Ishikawa (cell line): ENCODE data around the gene STYX.

ENCODE experiments used
- CEBPB ChIP-seq: IDR thresholded peaks from 2 replicates; pipeline ENCODE4 v1.6.1; 2012
- CREB1 ChIP-seq: IDR thresholded peaks from 2 replicates; pipeline ENCODE4 v1.6.1; 2012; ENCODE audit warnings: low read depth
- EGR1 ChIP-seq: IDR thresholded peaks from 2 replicates; pipeline ENCODE4 v1.6.1; 2012
- EP300 ChIP-seq: IDR thresholded peaks from 2 replicates; pipeline ENCODE4 v1.6.1; 2012; ENCODE audit warnings: borderline replicate concordance
- FOXM1 ChIP-seq: IDR thresholded peaks from 2 replicates; pipeline ENCODE4 v1.6.1; 2012; ENCODE audit warnings: low read depth, borderline replicate concordance
- NFIC ChIP-seq: IDR thresholded peaks from 2 replicates; pipeline ENCODE4 v1.6.1; 2012
- RAD21 ChIP-seq: IDR thresholded peaks from 2 replicates; pipeline ENCODE4 v1.6.1; 2012; ENCODE audit warnings: low read depth
- TCF12 ChIP-seq: IDR thresholded peaks from 2 replicates; pipeline ENCODE4 v1.6.1; 2012; ENCODE audit warnings: low read depth
- TEAD4 ChIP-seq: IDR thresholded peaks from 2 replicates; pipeline ENCODE4 v1.6.1; 2012
- YY1 ChIP-seq: IDR thresholded peaks from 2 replicates; pipeline ENCODE4 v1.6.1; 2012; ENCODE audit warnings: low read depth
- ZBTB7A ChIP-seq: IDR thresholded peaks from 2 replicates; pipeline ENCODE4 v1.6.1; 2012; ENCODE audit warnings: low read depth
- TF ChIP-seq, protein P1 (sequence below): IDR thresholded peaks from 2 replicates; pipeline ENCODE4 v1.6.1; 2012
- TF ChIP-seq, protein P2 (sequence below): IDR thresholded peaks from 2 replicates; pipeline ENCODE4 v1.6.1; 2012; ENCODE audit warnings: low read depth, mild to moderate bottlenecking
- TF ChIP-seq, protein P3 (sequence below): IDR thresholded peaks from 2 replicates; pipeline ENCODE4 v1.6.1; 2012

DNA sequence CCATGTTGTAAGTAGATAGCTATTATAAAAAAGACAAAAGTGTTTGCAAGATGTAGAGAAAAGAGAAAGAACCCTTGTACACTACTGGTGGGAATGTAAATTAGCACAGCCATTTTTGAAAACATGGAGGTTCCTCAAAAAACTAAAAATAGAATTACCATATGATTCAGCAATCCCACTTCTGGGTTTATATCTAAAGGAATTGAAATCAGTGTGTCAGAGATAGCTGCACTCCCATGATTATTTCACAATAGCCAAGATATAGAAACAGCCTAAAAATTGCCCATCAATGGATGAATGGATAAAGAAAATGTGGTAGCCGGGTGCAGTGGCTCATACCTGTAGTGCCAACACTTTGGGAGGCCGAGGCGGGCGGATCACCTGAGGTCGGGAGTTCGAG is 13.8 kb upstream of the STYX start:
- TF ChIP-seq YY1, result no peak
- TF ChIP-seq NFIC, result no peak
- no peak for TF ChIP-seq TCF12
- TF ChIP-seq CREB1, result no peak
- no peak for TF ChIP-seq EP300
- TF ChIP-seq, protein P1, sequence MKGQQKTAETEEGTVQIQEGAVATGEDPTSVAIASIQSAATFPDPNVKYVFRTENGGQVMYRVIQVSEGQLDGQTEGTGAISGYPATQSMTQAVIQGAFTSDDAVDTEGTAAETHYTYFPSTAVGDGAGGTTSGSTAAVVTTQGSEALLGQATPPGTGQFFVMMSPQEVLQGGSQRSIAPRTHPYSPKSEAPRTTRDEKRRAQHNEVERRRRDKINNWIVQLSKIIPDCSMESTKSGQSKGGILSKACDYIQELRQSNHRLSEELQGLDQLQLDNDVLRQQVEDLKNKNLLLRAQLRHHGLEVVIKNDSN, result no peak
- TF ChIP-seq FOXM1, result no peak
- TF ChIP-seq RAD21, result no peak
- TF ChIP-seq, protein P2, sequence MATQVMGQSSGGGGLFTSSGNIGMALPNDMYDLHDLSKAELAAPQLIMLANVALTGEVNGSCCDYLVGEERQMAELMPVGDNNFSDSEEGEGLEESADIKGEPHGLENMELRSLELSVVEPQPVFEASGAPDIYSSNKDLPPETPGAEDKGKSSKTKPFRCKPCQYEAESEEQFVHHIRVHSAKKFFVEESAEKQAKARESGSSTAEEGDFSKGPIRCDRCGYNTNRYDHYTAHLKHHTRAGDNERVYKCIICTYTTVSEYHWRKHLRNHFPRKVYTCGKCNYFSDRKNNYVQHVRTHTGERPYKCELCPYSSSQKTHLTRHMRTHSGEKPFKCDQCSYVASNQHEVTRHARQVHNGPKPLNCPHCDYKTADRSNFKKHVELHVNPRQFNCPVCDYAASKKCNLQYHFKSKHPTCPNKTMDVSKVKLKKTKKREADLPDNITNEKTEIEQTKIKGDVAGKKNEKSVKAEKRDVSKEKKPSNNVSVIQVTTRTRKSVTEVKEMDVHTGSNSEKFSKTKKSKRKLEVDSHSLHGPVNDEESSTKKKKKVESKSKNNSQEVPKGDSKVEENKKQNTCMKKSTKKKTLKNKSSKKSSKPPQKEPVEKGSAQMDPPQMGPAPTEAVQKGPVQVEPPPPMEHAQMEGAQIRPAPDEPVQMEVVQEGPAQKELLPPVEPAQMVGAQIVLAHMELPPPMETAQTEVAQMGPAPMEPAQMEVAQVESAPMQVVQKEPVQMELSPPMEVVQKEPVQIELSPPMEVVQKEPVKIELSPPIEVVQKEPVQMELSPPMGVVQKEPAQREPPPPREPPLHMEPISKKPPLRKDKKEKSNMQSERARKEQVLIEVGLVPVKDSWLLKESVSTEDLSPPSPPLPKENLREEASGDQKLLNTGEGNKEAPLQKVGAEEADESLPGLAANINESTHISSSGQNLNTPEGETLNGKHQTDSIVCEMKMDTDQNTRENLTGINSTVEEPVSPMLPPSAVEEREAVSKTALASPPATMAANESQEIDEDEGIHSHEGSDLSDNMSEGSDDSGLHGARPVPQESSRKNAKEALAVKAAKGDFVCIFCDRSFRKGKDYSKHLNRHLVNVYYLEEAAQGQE, result no peak
- no peak for TF ChIP-seq EGR1
- TF ChIP-seq CEBPB, result no peak
- TF ChIP-seq, protein P3, sequence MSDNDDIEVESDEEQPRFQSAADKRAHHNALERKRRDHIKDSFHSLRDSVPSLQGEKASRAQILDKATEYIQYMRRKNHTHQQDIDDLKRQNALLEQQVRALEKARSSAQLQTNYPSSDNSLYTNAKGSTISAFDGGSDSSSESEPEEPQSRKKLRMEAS, result no peak
- no peak for TF ChIP-seq TEAD4
- no peak for TF ChIP-seq ZBTB7A
